T-helper 1 cell treated with Interleukin-12 subunit alpha and Interleukin-12 subunit beta and Interleukin-4 antibody, amounts not matched to agents 30 μg/mL and 1 μg/mL, for 36 hours (primary cell): ENCODE results near the gene TMEM218.

Source experiments
- H3K27ac Mint-ChIP-seq: one replicate; pipeline ENCODE4 v1.8.0; 2021; ENCODE audit warnings: mild to moderate bottlenecking, mixed read lengths
- H3K27me3 Mint-ChIP-seq: one replicate; pipeline ENCODE4 v1.8.0; 2021; ENCODE audit warnings: low read depth, mixed read lengths
- H3K36me3 Mint-ChIP-seq: one replicate; pipeline ENCODE4 v1.8.0; 2021; ENCODE audit warnings: low read depth, mixed read lengths
- H3K4me1 Mint-ChIP-seq: one replicate; pipeline ENCODE4 v1.8.0; 2021; ENCODE audit warnings: low read depth, mixed read lengths
- H3K4me3 Mint-ChIP-seq: one replicate; pipeline ENCODE4 v1.8.0; 2021; ENCODE audit warnings: mild to moderate bottlenecking, moderate library complexity, mixed read lengths
- H3K9me3 Mint-ChIP-seq: one replicate; pipeline ENCODE4 v1.8.0; 2021; ENCODE audit warnings: mixed read lengths

TMEM218 gene

DNA sequence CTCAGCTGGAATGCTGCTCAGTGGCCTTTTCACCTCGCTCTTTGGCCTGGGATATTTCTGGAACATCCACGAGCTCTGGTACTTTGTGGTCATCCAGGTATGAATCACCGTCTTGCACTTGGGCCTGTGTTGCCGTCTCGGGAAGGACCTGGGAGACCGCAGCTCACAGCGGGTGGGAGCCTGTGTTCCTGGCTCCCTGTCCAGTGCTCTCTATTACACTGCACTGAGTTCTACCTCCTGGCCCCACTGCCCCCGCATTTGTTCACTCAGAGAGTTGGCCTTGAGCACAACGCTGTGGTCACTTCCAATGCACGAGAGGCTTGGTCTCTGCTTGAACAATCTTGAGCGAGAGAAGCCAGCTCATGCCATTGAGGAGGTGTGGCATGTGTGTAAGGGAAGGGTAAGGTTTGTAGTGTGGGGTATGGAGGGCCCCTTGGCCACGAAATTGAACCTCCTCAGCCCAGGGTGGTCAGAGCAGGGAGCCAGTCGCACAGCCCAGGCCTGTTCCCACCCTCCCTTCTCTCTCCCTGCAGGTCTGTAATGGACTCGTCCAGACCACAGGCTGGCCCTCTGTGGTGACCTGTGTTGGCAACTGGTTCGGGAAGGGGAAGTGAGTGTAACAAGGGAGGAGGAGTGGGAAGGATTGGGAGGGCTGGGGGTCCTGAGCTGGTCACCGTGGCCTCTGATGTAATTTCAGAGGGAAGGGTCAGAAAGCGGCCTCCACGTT lies 32.1 kb downstream of the TMEM218 start:
- no peaks in the 10 kb centered on the region for H3K9me3 Mint-ChIP-seq
- no peak overlapping the region for H3K27ac Mint-ChIP-seq
- no peaks in the 10 kb centered on the region for H3K4me1 Mint-ChIP-seq
- H3K27me3 Mint-ChIP-seq = no peaks in the 10 kb centered on the region
- no peaks in the 10 kb centered on the region for H3K36me3 Mint-ChIP-seq
- no peak overlapping the region for H3K4me3 Mint-ChIP-seq

- H3K27ac Mint-ChIP-seq = no peak overlapping the region
- H3K27me3 Mint-ChIP-seq = no peaks in the 10 kb centered on the region
- no peaks in the 10 kb centered on the region for H3K36me3 Mint-ChIP-seq
- H3K4me1 Mint-ChIP-seq = no peaks in the 10 kb centered on the region
- H3K4me3 Mint-ChIP-seq = no peak overlapping the region
- H3K9me3 Mint-ChIP-seq = no peaks in the 10 kb centered on the region
Measured at GRCh38 chr11:125078516-125079140, 32.8 kb downstream of the TMEM218 start.

- H3K4me3 Mint-ChIP-seq = no peak overlapping the region
- H3K27ac Mint-ChIP-seq = no peak overlapping the region
- H3K27me3 Mint-ChIP-seq = no peaks in the 10 kb centered on the region
- no peaks in the 10 kb centered on the region for H3K9me3 Mint-ChIP-seq
- H3K4me1 Mint-ChIP-seq = no peaks in the 10 kb centered on the region
- no peaks in the 10 kb centered on the region for H3K36me3 Mint-ChIP-seq
Measured at GRCh38 chr11:125078016-125078415, 33.4 kb downstream of the TMEM218 start.

DNA sequence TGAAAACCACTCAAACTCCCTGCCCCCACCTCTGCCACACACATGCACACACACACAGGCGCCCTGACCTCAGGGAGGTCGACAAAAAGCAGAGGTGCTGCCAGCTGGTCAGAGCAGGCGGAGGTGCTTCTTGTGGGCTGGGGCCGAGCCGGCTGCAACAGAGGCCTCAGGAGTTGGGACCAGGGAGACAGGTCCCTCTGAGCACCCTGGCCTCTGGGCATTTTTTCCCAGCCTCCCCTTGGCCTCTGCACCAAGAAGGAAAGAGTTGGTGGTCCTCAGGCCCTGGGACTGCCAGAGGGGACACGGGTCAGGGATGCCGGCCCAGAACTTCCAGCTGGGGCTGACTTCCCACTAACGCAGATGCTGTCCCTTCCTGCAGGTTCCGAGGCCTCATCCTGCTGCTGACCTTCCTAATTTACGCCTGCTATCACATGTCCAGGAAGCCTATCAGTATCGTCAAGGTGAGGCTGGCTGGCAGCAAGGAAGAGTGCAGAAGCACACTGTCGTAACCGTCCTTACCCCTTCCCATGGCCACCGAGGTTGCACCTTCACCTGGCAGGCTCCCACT lies 35.0 kb downstream of the TMEM218 start:
- Mint-ChIP-seq H3K36me3 (no peaks in the 10 kb centered on the region), H3K27ac (no peak overlapping the region), H3K4me3 (no peak overlapping the region), H3K4me1 (peaks cover under 1% of the 10 kb centered on the region), H3K27me3 (no peaks in the 10 kb centered on the region), H3K9me3 (no peaks in the 10 kb centered on the region)

GRCh38 chr11:125075900-125076317 lies 35.5 kb downstream of the TMEM218 start:
- Mint-ChIP-seq H3K27me3 (no peaks in the 10 kb centered on the region), H3K9me3 (no peaks in the 10 kb centered on the region), H3K4me1 (peaks cover 6% of the 10 kb centered on the region), H3K4me3 (no peak overlapping the region), H3K27ac (no peak overlapping the region), H3K36me3 (no peaks in the 10 kb centered on the region)

DNA sequence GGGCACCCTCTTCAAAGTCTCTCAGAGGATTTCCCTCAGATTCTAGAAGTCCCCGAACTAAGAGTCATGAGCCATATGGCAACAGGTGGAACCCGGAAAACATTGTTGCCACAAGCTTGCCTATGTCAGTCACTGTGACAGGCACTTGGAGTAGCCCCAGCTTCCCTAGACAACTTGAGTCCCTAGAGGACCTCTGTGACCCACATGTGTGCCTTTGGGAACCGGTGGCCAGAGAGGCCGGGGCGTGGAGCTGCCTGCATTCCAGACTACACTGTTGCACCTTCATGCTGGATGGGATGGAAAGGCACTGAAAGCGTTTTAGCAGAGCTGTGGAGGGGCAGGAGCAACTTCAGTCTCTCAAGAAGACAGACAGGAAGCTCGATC lies 36.2 kb downstream of the TMEM218 start:
- H3K27ac Mint-ChIP-seq = no peak overlapping the region
- H3K4me1 Mint-ChIP-seq = peaks cover 9% of the 10 kb centered on the region
- no peaks in the 10 kb centered on the region for H3K27me3 Mint-ChIP-seq
- no peak overlapping the region for H3K4me3 Mint-ChIP-seq
- H3K36me3 Mint-ChIP-seq = no peaks in the 10 kb centered on the region
- H3K9me3 Mint-ChIP-seq = no peaks in the 10 kb centered on the region

DNA sequence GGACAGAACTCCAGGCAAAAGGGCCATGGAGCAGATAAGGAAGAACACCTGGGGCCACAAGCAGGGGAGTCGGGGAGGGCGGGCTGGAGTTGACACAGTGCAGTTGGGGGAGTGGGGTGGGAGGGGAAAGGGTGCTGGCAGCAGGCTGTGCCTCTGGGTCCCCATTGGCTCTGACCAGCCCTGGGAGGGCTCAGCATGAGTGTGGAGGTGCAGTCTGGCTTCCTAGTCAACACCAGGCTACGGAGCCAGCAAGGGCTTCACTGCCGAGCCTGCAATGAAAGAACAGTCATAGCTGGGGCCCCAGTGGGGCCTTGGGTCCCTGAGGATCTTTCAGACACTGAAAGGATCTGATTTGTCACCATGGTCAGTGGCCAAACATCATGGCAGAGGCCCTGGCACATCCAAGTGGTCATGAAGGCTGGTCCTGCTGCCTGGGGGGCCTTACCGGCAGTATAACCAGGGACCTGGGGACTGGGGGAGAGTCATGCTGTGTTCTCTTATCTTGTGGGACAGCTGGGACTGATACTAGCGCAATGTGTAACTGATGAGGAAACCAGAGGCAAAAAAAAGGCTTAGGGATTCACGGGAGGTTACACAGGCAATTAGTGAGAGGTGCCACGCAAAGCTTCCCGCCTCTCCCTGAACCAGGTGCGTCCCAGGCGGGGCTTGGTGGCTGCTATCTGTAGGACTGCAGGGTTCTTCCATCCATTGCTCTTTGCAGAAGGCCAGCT lies 36.8 kb downstream of the TMEM218 start:
- H3K27ac Mint-ChIP-seq = no peak overlapping the region

GRCh38 chr11:125073616-125074483 lies 37.6 kb downstream of the TMEM218 start:
- H3K4me1 Mint-ChIP-seq = peaks cover 9% of the 10 kb centered on the region
- no peak overlapping the region for H3K27ac Mint-ChIP-seq
- H3K9me3 Mint-ChIP-seq = no peaks in the 10 kb centered on the region
- no peaks in the 10 kb centered on the region for H3K36me3 Mint-ChIP-seq
- peaks cover 5% of the 10 kb centered on the region for H3K27me3 Mint-ChIP-seq
- no peak overlapping the region for H3K4me3 Mint-ChIP-seq

More for the DNA sequence above, 36.8 kb downstream of the TMEM218 start:
- H3K9me3 Mint-ChIP-seq = no peaks in the 10 kb centered on the region
- no peak overlapping the region for H3K4me3 Mint-ChIP-seq
- no peaks in the 10 kb centered on the region for H3K36me3 Mint-ChIP-seq
- H3K27me3 Mint-ChIP-seq = no peaks in the 10 kb centered on the region
- H3K4me1 Mint-ChIP-seq = peaks cover 9% of the 10 kb centered on the region

DNA sequence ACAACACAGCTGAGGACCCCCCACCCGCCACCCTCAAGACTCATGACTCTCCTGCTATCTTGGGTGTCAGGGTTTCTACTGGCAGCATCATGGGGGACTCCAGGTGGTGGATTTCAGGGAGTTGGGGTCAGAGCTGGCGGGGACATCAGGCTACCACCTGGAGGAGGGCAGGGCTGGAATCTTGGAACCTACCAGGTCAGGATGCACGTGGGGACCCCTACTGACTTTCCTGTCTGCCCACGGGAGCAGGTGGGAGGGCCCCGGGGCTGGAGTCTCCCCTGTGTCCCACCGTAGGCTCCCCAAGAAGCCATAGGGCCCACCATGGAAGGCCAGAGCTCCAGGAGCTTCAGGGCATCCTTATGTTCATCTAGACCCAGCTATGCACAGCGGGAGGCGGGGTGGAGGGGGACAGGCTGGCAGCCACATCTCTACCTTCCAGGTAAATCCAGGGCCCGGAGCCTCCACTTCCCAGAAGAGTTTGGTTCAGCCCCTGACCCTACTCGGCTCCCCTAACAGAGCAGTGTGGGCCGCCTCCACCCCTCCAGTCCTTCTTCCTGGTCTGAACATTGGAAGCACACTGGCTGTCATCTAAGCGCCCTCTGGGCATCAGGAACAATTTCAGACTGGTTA lies 38.4 kb downstream of the TMEM218 start:
- peaks cover 5% of the 10 kb centered on the region for H3K27me3 Mint-ChIP-seq

GRCh38 chr11:125072218-125072960 lies 39.0 kb downstream of the TMEM218 start:
- no peaks in the 10 kb centered on the region for H3K9me3 Mint-ChIP-seq
- peaks cover 9% of the 10 kb centered on the region for H3K4me1 Mint-ChIP-seq
- no peak overlapping the region for H3K27ac Mint-ChIP-seq
- no peaks in the 10 kb centered on the region for H3K36me3 Mint-ChIP-seq
- H3K4me3 Mint-ChIP-seq = no peak overlapping the region
- H3K27me3 Mint-ChIP-seq = peaks cover 10% of the 10 kb centered on the region

More for the DNA sequence above, 38.4 kb downstream of the TMEM218 start:
- H3K27ac Mint-ChIP-seq = no peak overlapping the region
- H3K9me3 Mint-ChIP-seq = no peaks in the 10 kb centered on the region
- no peaks in the 10 kb centered on the region for H3K36me3 Mint-ChIP-seq
- peaks cover 9% of the 10 kb centered on the region for H3K4me1 Mint-ChIP-seq
- H3K4me3 Mint-ChIP-seq = no peak overlapping the region

DNA sequence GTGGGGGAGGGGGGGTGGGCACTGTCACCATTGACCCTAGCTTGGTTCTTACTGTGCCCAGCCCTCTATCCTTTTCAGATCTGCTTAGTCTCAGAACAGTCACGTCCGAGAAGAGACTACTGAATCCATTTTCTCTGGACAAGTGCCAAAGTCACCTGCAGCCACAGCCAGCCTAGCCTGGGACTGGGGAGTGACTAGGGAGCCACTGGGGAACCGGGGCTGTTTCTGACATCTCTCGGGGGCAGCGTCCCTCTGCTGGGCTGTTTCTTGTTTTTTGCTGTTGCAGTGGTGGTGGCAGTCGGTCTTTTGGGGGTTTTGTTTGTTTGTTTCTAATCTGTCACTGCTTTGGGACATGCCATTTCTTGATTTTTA lies 39.6 kb downstream of the TMEM218 start:
- H3K27ac Mint-ChIP-seq = no peak overlapping the region
- H3K4me3 Mint-ChIP-seq = no peak overlapping the region
- no peaks in the 10 kb centered on the region for H3K36me3 Mint-ChIP-seq
- no peaks in the 10 kb centered on the region for H3K9me3 Mint-ChIP-seq
- H3K4me1 Mint-ChIP-seq = peaks cover 9% of the 10 kb centered on the region
- H3K27me3 Mint-ChIP-seq = peaks cover 13% of the 10 kb centered on the region

- Mint-ChIP-seq H3K36me3 (no peaks in the 10 kb centered on the region), H3K27ac (no peak overlapping the region), H3K9me3 (no peaks in the 10 kb centered on the region), H3K4me1 (peaks cover 9% of the 10 kb centered on the region), H3K4me3 (no peak overlapping the region), H3K27me3 (peaks cover 14% of the 10 kb centered on the region)
Measured at GRCh38 chr11:125071435-125071834, 40.0 kb downstream of the TMEM218 start.

- peaks cover 20% of the 10 kb centered on the region for H3K27me3 Mint-ChIP-seq
- H3K36me3 Mint-ChIP-seq = no peaks in the 10 kb centered on the region
- peaks cover 9% of the 10 kb centered on the region for H3K4me1 Mint-ChIP-seq
- no peaks in the 10 kb centered on the region for H3K9me3 Mint-ChIP-seq
- H3K4me3 Mint-ChIP-seq = no peak overlapping the region
- H3K27ac Mint-ChIP-seq = no peak overlapping the region
Measured at GRCh38 chr11:125070699-125071254, 40.6 kb downstream of the TMEM218 start.
